Astrocyte of the spinal cord (primary cell): ENCODE data around the gene MDH1B.

Experiments used
- DNase-seq: peaks from one replicate; pipeline ENCODE4 v3.0.0; 2011; ENCODE audit warnings: low read depth, low spot score
- H3K4me3 ChIP-seq: 2 replicates; pipeline ENCODE4 v1.5.1; 2011; ENCODE audit warnings: low read depth, mild to moderate bottlenecking, low read length, moderate library complexity
- in situ Hi-C: cut with HindIII; loops from 2 replicates; pipeline ENCODE4 v1.10.0; 2017; ENCODE audit warnings: low sequenced_read_pairs
- TF ChIP-seq, protein P1 (sequence below): IDR thresholded peaks from 2 replicates; pipeline ENCODE4 v1.5.1; 2012; ENCODE audit warnings: low read depth, mild to moderate bottlenecking, low read length, inconsistent platforms

Gene MDH1B

DNA sequence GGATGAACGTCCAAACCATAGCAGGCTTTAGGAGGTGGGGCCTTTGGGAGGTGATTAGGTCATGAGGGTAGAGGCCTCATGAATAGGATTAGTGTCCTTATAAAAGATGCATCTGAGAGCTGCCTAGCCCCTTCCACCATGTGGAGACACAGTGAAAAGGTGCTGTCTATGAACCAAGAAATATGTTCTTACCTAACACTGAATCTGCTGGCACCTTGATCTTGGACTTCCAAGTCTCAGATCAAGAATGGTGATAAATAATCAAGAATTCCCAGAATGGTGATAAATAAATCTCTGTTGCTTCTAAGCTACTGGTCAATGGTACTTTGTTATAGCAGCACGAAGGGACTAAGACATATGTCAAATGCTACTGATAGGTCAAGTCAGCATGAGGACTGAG, 31.8 kb downstream of the MDH1B start:
- no peak for DNase-seq
- TF ChIP-seq, protein P1, sequence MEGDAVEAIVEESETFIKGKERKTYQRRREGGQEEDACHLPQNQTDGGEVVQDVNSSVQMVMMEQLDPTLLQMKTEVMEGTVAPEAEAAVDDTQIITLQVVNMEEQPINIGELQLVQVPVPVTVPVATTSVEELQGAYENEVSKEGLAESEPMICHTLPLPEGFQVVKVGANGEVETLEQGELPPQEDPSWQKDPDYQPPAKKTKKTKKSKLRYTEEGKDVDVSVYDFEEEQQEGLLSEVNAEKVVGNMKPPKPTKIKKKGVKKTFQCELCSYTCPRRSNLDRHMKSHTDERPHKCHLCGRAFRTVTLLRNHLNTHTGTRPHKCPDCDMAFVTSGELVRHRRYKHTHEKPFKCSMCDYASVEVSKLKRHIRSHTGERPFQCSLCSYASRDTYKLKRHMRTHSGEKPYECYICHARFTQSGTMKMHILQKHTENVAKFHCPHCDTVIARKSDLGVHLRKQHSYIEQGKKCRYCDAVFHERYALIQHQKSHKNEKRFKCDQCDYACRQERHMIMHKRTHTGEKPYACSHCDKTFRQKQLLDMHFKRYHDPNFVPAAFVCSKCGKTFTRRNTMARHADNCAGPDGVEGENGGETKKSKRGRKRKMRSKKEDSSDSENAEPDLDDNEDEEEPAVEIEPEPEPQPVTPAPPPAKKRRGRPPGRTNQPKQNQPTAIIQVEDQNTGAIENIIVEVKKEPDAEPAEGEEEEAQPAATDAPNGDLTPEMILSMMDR = no peak
- H3K4me3 ChIP-seq = no peak overlapping the region
- in situ Hi-C loops = no loop called here

DNA sequence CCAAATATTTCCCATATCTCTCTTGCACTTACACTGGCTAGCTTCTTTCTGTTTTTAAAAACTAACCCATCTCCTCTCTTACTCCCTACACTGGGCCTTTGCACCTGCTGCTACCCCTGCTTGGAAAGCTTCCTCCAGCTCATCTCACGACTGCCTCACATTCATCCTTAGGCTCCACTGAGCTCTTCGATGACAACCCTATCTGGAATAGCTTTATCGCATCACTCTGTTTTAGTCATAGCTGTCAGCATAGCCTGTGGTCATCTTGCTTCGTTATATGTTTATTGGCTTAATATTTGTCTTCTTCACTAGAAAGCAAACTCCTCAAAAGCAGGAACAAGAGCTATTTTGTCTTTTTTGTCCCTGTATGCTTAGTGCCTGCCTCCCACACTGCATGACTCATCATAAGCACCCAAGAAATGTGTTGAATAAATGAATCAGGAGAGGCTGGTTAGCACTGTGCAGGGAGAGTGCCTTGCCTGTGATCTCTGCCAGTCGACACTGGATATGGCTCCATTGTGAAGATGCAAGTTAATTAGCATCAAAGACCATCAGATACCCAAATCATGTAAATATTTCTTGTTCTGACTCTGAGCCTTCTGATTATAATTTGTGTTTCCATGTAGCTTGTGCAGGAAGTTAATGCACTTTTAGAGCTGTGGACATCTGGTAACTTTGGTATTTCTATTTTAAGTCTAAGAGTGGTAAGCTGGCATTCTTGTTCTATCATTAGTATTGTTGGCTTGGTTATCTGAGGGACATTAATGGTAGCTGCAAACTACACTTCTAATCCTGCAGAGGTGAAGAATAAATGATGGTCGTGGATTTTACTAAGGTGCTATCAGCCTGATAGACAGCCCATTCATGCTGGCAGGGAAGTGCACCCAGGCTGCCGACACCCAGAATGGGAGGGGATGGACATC, 36.6 kb downstream of the MDH1B start:
- H3K4me3 ChIP-seq = no peak overlapping the region
- in situ Hi-C loops = no loop called here
- DNase-seq = peak; percentile 5
- TF ChIP-seq, protein P1 = no peak

DNA sequence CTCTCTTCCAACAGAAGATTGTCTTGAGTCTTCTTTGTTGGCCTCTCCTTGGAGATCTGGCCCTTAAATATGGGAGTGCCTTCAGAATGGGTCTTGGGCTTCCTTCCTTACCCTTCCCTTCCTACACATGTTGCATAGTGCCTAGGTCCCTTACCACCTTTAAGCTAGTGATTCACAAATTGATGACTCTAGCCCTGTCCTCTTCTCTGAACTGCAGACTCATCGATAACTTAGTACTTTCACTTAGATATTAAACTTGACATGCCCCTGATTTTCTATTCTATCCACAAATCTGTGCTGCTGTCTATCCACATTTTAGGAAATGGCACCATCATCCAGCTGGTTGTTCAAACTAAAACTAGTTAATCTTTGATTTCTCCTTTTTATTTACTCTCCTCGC, 37.8 kb downstream of the MDH1B start:
- no peak overlapping the region for H3K4me3 ChIP-seq
- in situ Hi-C loops = no loop called here
- TF ChIP-seq, protein P1 = no peak
- DNase-seq = no peak

DNA sequence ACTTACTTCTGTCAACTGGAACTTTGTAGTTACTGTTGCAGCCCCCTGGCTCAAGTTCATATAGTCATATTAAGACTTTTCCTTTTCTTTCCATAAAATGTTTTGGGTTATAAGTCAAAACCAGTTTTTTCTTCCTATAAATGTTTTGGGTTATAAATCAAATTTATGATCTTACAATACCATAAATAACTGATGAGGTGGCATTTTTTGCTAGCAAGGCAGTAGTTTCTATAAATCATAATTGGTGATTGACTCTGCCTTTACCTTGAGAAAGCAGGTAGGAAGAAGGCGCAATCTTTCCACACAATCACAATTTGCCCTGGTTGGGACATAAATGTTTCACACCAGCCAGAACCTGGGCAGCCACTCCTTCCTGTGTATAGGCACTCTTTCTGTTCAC, 41.8 kb downstream of the MDH1B start:
- TF ChIP-seq, protein P1 = no peak
- in situ Hi-C loops = no loop called here
- H3K4me3 ChIP-seq = no peak overlapping the region
- DNase-seq = no peak

DNA sequence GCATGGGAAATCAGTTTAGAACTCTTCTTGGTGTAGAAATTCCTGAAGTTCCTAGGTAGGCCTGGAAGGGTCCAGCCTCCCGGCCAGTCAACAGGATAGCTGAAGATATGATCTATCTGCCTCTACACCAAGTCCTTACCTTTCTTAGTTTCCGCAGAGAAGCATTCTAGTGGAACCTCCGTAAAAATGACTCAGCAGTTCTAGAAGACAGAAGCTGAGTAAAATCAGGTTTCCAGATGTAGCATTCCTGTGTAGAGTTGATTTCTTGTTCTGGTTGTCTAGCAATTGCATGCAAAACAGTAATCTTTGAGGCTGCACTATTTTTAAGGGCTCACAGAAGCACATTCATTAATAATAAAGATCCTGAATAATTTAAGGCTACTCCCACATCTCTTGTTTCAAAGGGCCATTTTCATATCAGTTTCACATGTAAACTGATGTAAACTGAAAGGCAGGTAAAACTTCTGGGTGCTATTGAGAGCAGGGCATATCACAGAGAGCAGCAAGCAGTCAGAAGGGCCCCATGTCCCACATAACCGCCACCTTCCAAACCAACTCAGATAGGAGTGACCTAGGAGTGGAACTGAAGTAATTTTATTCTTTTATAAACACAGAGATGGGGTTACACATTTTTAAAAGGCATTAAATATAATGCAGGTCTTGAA, 43.7 kb downstream of the MDH1B start:
- no peak for DNase-seq
- H3K4me3 ChIP-seq = no peak overlapping the region
- TF ChIP-seq, protein P1 = no peak
- in situ Hi-C loops = no loop called here

DNA sequence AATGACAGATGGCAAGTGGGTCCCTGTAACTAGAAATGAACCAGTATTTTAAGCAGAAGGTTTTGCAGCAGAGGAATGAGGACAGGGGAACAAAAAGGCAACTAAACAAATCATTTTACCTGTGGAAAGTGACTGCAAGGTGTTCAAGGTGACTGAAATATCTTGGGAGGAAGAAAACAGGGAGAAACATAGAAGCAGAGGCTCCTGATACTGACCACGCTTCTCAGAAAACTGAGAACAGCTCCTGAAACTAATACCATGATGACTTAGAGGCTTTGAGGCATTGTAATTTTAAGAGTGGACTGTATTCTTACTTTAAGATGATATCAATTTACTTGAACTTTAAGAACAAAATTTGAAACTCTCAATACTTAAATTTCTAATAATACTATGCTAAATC, 46.8 kb downstream of the MDH1B start, which contains the start of gene DYTN:
TSS of gene DYTN (minus strand) at position 101 of the 400 bp plus-strand sequence. CDS start 117 bp downstream, outside the sequence.
- H3K4me3 ChIP-seq = no peak within 1 kb of the TSS
- in situ Hi-C loops = no loop called here
- no peak for DNase-seq
- TF ChIP-seq, protein P1 = no peak
